Chondrocyte (in vitro differentiated cells): ENCODE measurements around the gene PGR. TPM values are rescaled to one million over a fixed set of nuclear protein-coding genes. Genes with fewer than 3 reads are reported as not detected.
A peak's percentile ranks its signal among the peaks of the same experiment; 100 is the strongest.

ENCODE experiments used
- DNase-seq: peaks from one replicate; pipeline ENCODE4 v3.0.0; 2021; ENCODE audit warnings: mixed read lengths, low spot score
- H3K27ac Mint-ChIP-seq: one replicate; pipeline ENCODE4 v1.8.0; 2021; ENCODE audit warnings: mild to moderate bottlenecking, moderate library complexity, mixed read lengths; ENCODE audit not compliant: unreplicated experiment
- H3K27me3 Mint-ChIP-seq: 2 replicates; pipeline ENCODE4 v1.8.0; 2021; ENCODE audit warnings: low read depth, mixed read lengths
- H3K36me3 Mint-ChIP-seq: 2 replicates; pipeline ENCODE4 v1.8.0; 2021; ENCODE audit warnings: low read depth, mixed read lengths
- H3K4me1 Mint-ChIP-seq: 2 replicates; pipeline ENCODE4 v1.8.0; 2021; ENCODE audit warnings: low read depth, mild to moderate bottlenecking, mixed read lengths
- H3K4me3 Mint-ChIP-seq: one replicate; pipeline ENCODE4 v1.8.0; 2021; ENCODE audit warnings: mild to moderate bottlenecking, moderate library complexity, mixed read lengths; ENCODE audit not compliant: unreplicated experiment
- H3K9me3 Mint-ChIP-seq: 2 replicates; pipeline ENCODE4 v1.8.0; 2021; ENCODE audit warnings: low read depth, mixed read lengths
- CTCF ChIP-seq: fragments of 200-600 bp; sonication (generic); IDR thresholded peaks from 2 replicates; pipeline ENCODE4 v1.5.0; 2021; ENCODE audit warnings: antibody characterized with exemption, mild to moderate bottlenecking, moderate library complexity
- total RNA-seq: library from RNA; stranded (reverse); gene quantifications from 3 replicates; pipeline ENCODE4 v1.2.1, GENCODE V29; 2021

Gene PGR
- total RNA-seq, 1 donor from 2014 or later = not detected

GRCh38 chr11:101126551-101127196, 2.9 kb downstream of the PGR start:
- Mint-ChIP-seq H3K36me3 (peaks cover 3% of the 10 kb centered on the region), H3K27ac (no peak overlapping the region), H3K4me3 (peak overlapping the region; percentile 64), H3K4me1 (peaks cover 16% of the 10 kb centered on the region), H3K27me3 (peaks cover 67% of the 10 kb centered on the region), H3K9me3 (no peaks in the 10 kb centered on the region)
- no peak for TF ChIP-seq CTCF
- no peak for DNase-seq

GRCh38 chr11:101115671-101116160, 13.9 kb downstream of the PGR start:
- Mint-ChIP-seq H3K4me3 (no peak overlapping the region), H3K36me3 (no peaks in the 10 kb centered on the region), H3K27ac (no peak overlapping the region), H3K4me1 (no peaks in the 10 kb centered on the region), H3K9me3 (no peaks in the 10 kb centered on the region), H3K27me3 (peaks cover 31% of the 10 kb centered on the region)
- no peak for TF ChIP-seq CTCF
- no peak for DNase-seq

- Mint-ChIP-seq H3K27me3 (peaks cover 21% of the 10 kb centered on the region), H3K27ac (no peak overlapping the region), H3K9me3 (peaks cover 15% of the 10 kb centered on the region), H3K4me1 (no peaks in the 10 kb centered on the region), H3K4me3 (no peak overlapping the region), H3K36me3 (peaks cover 2% of the 10 kb centered on the region)
- TF ChIP-seq CTCF = no peak
- DNase-seq = no peak
These were observed 16.1 kb downstream of the PGR start for GRCh38 chr11:101113540-101113939.

GRCh38 chr11:101104716-101105115, 24.9 kb downstream of the PGR start:
- H3K36me3 Mint-ChIP-seq = peaks cover 2% of the 10 kb centered on the region
- no peaks in the 10 kb centered on the region for H3K4me1 Mint-ChIP-seq
- H3K9me3 Mint-ChIP-seq = peaks cover 24% of the 10 kb centered on the region
- no peak overlapping the region for H3K4me3 Mint-ChIP-seq
- H3K27me3 Mint-ChIP-seq = peaks cover 4% of the 10 kb centered on the region
- no peak for DNase-seq
- no peak for TF ChIP-seq CTCF
- no peak overlapping the region for H3K27ac Mint-ChIP-seq

GRCh38 chr11:101103433-101103832, 26.2 kb downstream of the PGR start:
- H3K27ac Mint-ChIP-seq = no peak overlapping the region

More at GRCh38 chr11:101103433-101103832, 26.2 kb downstream of the PGR start:
- H3K4me1 Mint-ChIP-seq = no peaks in the 10 kb centered on the region
- DNase-seq = no peak
- H3K4me3 Mint-ChIP-seq = no peak overlapping the region
- TF ChIP-seq CTCF = no peak
- H3K36me3 Mint-ChIP-seq = no peaks in the 10 kb centered on the region
- peaks cover 15% of the 10 kb centered on the region for H3K9me3 Mint-ChIP-seq
- H3K27me3 Mint-ChIP-seq = peaks cover 4% of the 10 kb centered on the region
